HG02798 (cell line): ENCODE data around the gene PDE6D.
"Not testable (repeated sequence)": the region's sequence is repeated elsewhere in the genome, so short reads cannot be mapped to it uniquely, and the experiment has no call there.

ENCODE experiments used
- ATAC-seq: cut with Tn5 transposase; IDR thresholded peaks from one replicate; pipeline ENCODE4 v1.9.1; 2021; ENCODE audit warnings: mild to moderate bottlenecking; ENCODE audit not compliant: unreplicated experiment, poor library complexity

Gene PDE6D

DNA sequence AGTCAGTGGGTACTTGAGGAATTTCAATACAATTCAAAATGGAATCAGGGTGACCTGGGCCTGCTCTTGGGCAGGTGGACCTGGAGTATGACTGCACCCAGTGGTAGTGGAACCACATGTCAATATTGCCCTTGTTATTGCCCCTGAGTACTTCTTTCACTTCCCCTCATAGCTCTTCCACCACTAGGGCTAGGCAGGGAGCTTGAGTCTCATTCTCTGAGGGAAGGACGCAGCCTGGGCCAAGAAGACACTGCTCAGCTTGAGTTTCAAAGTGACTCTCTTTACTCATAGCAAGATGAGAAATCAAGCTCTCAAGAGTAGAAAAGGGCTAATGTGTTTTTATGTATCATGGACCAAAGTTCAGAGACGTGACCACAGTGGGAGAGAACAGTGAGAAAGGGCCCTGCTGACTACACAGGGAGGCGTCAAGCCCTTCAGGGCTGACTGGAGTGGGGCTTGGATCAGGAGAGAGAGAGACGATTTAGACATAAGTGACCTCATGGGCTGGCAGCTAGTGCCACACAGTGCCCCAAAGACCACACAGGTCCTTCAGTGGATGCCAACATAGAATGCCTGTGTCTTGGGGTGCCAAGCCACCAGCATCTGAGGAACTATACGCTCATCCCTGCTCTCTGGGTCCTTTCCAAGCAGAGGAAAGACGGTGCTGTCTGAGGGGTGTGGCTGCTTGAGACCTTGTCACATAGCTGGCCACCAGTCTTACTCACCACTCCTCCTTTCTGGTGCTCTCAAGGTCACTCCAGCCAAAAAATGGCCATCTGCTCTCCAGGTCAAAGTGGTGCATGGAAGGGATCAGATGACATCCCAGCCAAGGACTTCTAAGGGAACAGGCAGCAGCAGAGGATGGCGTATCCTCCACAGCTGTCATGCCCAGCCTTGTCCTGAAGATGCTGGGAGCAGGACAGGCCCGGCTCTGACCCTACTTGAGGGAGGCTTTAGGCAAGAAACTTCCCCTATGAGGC lies 59.8 kb downstream of the PDE6D start:
- peak; percentile 77 for ATAC-seq

GRCh38 chr2:231720292-231720986 lies 60.6 kb downstream of the PDE6D start:
- peak; percentile 16 for ATAC-seq

DNA sequence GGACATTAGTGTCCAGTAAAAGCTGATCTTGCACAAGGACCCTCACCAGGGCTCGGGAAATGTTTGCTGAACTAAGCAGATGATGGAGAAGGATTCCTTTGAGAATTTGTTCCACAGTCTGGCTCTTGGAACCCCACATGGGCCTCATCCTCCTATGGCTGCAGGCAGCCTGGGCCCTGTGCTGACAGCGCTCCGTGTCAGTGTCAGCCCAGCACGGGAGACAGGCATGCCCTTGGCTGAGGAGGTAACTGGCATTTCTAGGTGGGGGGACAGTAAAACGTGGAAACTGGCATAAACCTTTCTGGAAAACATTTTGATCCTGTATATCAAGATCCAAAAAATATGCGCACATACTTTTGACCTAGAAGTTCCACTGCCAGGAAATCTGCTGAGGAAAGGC lies 62.3 kb downstream of the PDE6D start:
- ATAC-seq: no peak

DNA sequence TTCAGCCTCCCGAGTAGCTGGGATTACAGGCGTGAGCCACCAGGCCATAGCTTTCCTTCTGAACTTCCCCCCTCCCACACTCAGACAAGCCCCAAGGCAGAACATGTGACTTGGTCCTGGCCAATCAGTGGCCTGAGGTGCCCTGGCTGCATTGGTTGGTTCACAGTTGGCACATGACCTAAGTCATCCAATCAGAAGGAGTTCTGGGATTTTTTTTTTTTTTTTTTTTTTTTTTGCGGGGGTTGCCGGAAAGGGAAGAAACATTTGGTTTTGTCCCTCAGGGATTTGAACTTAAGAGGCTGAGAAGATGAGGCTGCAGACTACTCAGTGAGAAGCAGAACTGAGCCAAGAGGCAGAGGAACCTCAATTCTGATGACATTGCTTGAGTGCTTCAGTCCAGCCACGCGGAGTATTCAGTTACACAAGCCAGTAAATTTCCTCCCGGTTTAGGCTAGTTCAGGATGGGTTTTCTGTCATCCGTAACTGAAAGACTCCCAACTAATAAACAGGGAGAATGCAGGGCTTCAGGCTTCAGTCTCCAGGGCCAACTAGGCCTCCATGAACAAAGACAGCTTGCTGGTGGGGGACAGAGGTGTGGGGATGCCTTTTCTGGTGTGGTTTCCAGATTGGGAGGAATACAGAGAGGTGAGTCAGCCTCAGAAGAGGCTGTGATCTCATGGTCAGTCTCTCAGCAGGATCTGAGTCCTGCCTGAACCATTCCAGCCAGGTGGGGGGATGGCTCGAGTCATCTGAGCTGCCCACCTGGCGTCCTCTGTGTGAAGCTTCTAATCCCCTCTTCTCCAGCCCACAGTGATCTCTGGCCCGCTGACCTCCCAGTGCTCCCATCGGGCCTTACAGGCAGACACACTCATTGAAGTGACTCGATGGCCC lies 63.6 kb downstream of the PDE6D start:
- no peak for ATAC-seq

DNA sequence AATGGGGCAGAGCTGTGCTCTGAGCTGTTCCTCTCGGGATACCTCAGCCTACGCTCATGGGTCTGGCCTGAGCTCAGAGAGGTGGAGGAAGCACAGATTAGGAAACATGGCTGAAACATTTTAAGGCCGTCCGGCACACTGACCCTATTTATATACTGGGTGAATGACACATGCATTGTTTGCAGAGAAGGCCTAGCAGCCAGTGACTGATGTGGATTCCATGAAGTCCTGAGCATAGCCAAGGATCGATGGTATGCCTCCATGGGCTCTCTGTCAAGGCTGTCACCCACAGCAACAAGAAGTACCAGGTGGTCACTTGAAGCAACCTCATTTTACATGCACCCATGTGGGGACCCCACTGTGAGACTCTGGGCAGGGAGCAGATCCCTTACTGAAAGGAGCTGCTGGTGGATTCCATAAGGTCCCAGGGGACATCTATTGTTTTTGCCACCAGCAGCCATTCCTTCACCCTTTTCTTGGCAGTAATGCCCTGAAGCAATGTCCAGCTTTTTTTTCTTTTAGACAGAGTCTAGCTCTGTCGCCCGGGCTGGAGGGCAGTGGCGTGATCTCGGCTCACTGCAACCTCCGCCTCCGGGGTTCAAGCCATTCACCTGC lies 64.3 kb downstream of the PDE6D start:
- no peak for ATAC-seq

DNA sequence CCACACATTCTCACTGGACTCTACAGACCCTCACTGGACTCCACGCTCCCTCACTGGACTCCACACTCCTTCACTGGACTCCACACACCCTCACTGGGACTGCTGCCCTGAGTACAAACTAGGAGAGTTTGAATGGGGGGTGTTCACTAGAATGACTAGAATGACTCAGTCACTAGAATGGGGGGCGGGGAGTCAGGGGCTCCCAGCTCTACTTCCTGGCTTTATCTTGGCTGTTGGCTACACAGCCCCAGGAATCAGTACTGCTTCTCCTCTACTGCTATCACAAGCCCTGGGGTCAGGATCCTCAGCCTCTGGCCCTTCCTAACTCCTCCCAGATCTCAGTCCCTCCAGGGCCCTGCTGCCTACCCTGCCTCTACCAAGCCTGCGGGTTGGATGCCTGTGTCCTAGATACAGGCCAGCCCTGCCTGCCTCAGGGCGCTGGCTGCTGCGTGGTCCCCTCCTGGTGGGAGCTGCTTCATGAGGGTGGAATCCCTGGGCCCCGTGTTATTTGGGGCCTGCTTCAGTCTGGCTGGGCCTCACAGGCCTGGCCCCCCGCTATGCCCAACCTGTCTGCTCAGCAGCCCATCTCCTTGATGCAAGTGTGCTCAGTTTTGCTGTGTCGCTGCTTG lies 65.0 kb downstream of the PDE6D start:
- ATAC-seq: no peak

GRCh38 chr2:231715499-231715837 lies 65.6 kb downstream of the PDE6D start:
- no peak for ATAC-seq

DNA sequence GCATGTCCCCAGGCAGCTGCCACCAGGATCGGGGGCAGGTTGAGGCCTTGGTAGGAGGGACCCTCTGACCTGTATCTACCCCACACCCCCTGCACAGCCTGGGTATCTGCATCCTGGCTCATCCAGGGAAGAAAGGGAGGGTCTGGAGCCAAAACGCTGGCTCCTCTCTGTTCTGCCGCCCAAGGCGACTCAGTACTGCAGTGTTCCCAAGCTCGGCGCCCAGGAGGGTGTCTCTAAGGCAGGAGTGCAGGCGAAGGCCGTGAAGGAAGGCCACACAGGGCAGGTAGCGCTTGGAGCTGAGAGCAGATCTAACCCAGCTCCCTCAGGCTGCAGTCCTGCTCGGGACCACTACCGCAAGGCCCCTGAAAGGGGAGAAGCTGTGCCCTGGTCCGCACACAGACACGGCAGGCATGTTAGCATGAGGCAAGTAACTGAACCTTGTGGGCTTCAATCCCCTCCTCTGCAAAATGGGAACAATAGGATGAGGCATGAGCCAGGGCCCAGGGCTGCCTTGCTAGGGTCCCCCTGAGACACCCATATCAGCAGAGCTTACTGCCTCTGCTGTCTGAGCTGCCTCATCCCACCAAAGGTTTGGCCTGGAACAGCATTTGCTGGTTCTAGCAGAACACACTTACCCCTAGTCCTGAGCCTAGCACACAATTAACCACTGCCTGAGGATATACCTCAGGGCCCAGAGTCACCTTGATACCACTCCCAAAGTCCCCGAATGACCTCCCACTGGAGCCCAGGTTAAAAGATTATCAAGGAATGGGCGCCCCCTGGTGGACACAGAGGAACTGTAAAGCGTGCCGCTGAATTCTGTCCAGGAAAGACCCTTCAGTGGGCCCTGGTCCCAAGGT lies 66.2 kb downstream of the PDE6D start:
- ATAC-seq: no peak

DNA sequence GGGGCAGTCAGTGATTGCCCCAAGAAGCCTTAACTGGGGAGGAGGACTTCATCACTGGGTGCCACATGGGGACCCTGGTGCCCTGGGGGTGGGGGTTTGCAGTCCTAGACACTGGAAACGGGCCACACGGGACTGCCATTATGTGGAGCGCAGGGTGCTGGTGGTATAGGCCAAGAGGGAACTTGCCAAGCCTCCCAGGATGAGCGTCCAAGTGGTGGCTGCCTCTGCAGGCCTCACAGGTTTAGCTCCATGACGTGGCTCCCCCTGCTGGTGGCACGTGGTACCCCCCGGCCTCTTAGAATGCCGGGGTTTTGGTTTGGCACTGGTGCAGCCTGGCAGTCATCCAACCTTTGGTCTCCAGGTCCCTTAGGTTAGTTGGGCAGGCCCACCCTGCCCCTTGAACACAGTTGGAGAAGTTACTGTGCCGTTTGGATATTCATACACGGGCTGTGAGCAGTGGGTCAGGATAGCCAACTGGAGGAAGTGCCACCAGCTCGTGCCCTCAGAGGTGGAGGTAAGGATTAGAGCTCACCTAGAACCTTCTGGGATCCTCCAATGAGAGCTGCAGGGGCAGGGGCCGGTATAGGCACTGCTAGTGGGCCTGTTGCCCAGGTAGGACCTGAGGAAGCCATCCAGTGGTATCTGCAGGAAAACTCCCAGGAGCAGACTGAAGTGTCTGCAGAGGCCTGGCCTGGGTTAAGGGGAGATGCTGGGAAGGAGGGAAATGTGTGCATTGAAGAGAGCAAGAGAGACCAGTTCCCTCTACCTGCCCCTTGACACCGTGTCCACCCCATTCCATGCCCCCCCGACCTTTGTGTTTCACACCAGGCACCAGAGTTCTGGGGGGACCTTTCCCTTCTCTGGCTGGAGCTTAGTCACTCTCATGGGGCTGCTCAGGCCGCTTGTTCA lies 67.1 kb downstream of the PDE6D start:
- ATAC-seq: peak; percentile 24

DNA sequence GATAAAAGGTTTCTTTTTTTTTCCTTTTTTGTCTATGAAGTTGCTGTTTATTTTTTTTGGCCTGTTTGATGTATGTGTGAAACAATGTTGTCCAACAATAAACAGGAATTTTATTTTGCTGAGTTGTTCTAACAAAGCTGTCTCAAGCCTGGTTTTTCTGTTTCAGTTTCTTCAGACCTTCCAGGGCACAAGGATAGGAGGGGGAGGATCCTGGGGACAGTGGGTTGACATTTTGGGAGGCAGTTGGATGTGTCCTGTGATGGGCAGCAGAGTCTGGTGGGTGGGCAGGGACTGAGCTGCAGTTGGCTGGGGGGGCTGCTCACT lies 67.7 kb downstream of the PDE6D start:
- not testable (repeated sequence) for ATAC-seq

DNA sequence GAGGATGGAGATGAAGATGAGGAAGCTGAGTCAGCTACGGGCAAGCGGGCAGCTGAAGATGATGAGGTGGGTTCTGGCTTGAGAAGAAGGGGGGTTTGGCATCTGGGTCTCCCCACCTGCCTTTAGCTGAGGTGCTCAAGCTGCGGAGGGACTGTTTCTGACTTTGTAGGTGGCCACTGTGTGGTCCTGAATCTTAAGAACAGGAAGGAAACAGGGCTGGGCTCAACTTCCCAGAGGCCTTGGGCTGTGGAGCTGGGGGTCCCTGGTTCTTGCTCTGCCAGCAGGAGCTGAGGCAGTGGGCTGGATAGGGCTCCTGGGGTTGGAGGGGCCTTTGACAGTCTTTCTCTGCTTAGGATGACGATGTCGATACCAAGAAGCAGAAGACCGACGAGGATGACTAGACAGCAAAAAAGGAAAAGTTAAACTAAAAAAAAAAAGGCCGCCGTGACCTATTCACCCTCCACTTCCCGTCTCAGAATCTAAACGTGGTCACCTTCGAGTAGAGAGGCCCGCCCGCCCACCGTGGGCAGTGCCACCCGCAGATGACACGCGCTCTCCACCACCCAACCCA lies 68.5 kb downstream of the PDE6D start:
- ATAC-seq: not testable (repeated sequence)

- ATAC-seq: no peak
These were observed 69.2 kb downstream of the PDE6D start for GRCh38 chr2:231711677-231712450.

DNA sequence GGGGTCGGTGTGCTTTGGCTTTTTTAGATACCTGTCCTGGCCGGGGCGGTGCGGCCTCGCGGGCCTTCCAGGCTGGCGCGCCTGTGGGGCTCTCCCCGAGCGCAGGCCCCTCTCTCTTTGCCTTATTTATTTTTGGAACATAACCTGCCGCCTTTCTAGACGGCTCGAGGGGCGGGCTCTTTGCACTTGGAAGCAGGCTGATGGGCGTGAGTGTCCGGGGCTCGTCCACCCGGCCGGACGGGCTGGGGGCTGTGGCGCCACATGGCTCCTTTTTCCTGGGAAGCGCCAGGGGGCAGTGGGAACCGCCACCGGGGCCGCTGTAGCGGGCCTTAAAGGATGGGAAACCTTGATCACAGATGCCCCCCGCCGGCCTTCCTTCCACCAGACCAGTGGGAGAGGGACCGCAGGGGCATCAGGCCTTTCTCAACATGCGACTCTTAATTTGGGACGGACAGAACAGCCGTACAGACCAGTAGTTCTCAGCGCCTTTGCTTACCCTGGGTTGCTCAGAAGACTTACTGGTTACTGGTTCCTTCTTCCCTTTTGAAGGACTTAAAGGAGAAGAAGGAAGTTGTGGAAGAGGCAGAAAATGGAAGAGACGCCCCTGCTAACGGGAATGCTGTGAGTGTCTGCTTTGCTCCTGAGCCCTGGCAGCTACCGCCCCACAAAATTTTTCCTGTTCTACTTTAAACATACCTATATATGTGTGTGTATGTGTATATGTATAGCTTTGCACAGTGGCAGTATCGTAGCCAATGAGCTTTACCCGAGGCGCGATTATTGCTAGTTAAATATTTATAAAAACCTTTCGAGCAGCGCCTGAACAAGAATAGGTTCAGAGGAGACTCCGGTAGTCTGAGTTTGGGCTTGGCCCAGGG lies 70.0 kb downstream of the PDE6D start:
- ATAC-seq: no peak

- peak; percentile 27 for ATAC-seq
These were observed 70.9 kb downstream of the PDE6D start for GRCh38 chr2:231709981-231710798.

- no peak for ATAC-seq
These were observed 71.5 kb downstream of the PDE6D start for GRCh38 chr2:231709636-231709980.
